SK-N-SH (cell line): Measurements from ENCODE around the gene ARID1A. TPM values are rescaled to one million over a fixed set of nuclear protein-coding genes. Genes with fewer than 3 reads are reported as not detected.

Experiments used
- CTCF ChIA-PET: fragments of 300-600, 350-600 bp; formaldehyde crosslinking; extraction: SDS; loops from one replicate; lab custom pipeline; 2021; lab: Yijun Ruan, JAX
- POLR2A ChIA-PET: fragments of 350-600 bp; sonication (Branson Sonifier 250); formaldehyde crosslinking; extraction: SDS; loops from one replicate; lab custom pipeline; 2020; ENCODE audit warnings: antibody characterized with exemption, inconsistent platforms; lab: Yijun Ruan, JAX
- DNase-seq: peaks from one replicate; pipeline ENCODE4 v3.0.0; 2012
- H2AFZ ChIP-seq: fragments of 200-600 bp; sonication (generic); 2 replicates; pipeline ENCODE4 v1.8.1; 2016; ENCODE audit warnings: antibody characterized with exemption, mild to moderate bottlenecking, low read depth
- H3F3A ChIP-seq: fragments of 200-600 bp; sonication (generic); replicated peaks from 2 replicates; pipeline ENCODE3; 2016; ENCODE audit warnings: antibody characterized with exemption, mild to moderate bottlenecking; ENCODE audit not compliant: insufficient read depth
- H3K27ac ChIP-seq, 2 experiments: fragments of 200-500 bp in 1 of 2; fragments of 200-600 bp in 1 of 2; sonication (Bioruptor generic) in 1 of 2; sonication (generic), shearing (Covaris generic) in 1 of 2; 2 replicates each; pipeline versions ENCODE4 v1.5.1 to v1.6.1; 2014 to 2016; ENCODE audit warnings: low read depth in 2 of 2, inconsistent platforms in 1 of 2, low read length in 1 of 2, mild to moderate bottlenecking in 1 of 2, mixed read lengths in 1 of 2
- H3K27me3 ChIP-seq: fragments of 200-600 bp; sonication (generic), shearing (Covaris generic); 2 replicates; pipeline ENCODE4 v1.6.1; 2016; ENCODE audit warnings: mixed run types; ENCODE audit not compliant: insufficient read depth
- H3K36me3 ChIP-seq, 2 experiments: fragments of 200-500 bp in 1 of 2; fragments of 200-600 bp in 1 of 2; sonication (Bioruptor generic) in 1 of 2; sonication (generic) in 1 of 2; replicated peaks in 1 of 2; 2 replicates each; pipeline versions ENCODE3 to v1.5.1; 2014 to 2016; ENCODE audit warnings: low read length in 1 of 2, mild to moderate bottlenecking in 1 of 2; ENCODE audit not compliant: insufficient read depth in 2 of 2, control insufficient read depth in 1 of 2
- H3K4me1 ChIP-seq, 2 experiments: fragments of 200-500 bp in 1 of 2; fragments of 200-600 bp in 1 of 2; sonication (Bioruptor generic) in 1 of 2; sonication (generic), shearing (Covaris generic) in 1 of 2; 2 replicates each; pipeline versions ENCODE4 v1.5.1 to v1.6.1; 2014 to 2016; ENCODE audit warnings: low read depth in 1 of 2, low read length in 1 of 2, mixed run types in 1 of 2; ENCODE audit not compliant: insufficient read depth in 2 of 2, control insufficient read depth in 1 of 2
- H3K4me2 ChIP-seq: fragments of 200-600 bp; sonication (generic), shearing (Covaris generic); 2 replicates; pipeline ENCODE4 v1.6.1; 2017; ENCODE audit warnings: mixed run types
- H3K4me3 ChIP-seq, 2 experiments: fragments of 200-500 bp in 1 of 2; fragments of 200-600 bp in 1 of 2; sonication (Bioruptor generic) in 1 of 2; sonication (generic), shearing (Covaris generic) in 1 of 2; 2 replicates each; pipeline versions ENCODE4 v1.5.1 to v1.8.1; 2014 to 2016; ENCODE audit warnings: low read depth in 2 of 2, inconsistent platforms in 1 of 2, low read length in 1 of 2, mild to moderate bottlenecking in 1 of 2, mixed read lengths in 1 of 2, moderate library complexity in 1 of 2
- H3K79me2 ChIP-seq: fragments of 200-600 bp; sonication (generic); 2 replicates; pipeline ENCODE4 v1.8.1; 2017; ENCODE audit warnings: mild to moderate bottlenecking; ENCODE audit not compliant: insufficient read depth
- H3K9ac ChIP-seq: fragments of 200-600 bp; sonication (generic); 2 replicates; pipeline ENCODE4 v1.6.1; 2017; ENCODE audit warnings: mixed run types
- H3K9me2 ChIP-seq: fragments of 200-600 bp; sonication (generic); 2 replicates; pipeline ENCODE4 v1.6.1; 2017; ENCODE audit warnings: mixed run types
- H3K9me3 ChIP-seq: fragments of 200-600 bp; sonication (generic); 2 replicates; pipeline ENCODE4 v1.6.1; 2017; ENCODE audit warnings: mixed run types, mild to moderate bottlenecking, moderate library complexity
- H4K20me1 ChIP-seq: fragments of 200-600 bp; sonication (generic); 2 replicates; pipeline ENCODE4 v1.6.1; 2017; ENCODE audit warnings: mild to moderate bottlenecking, mixed run types; ENCODE audit not compliant: insufficient read depth
- CHD2 ChIP-seq: fragments of 150-350 bp; IDR thresholded peaks from 2 replicates; pipeline ENCODE4 v1.6.1; 2018; ENCODE audit warnings: low read length; ENCODE audit not compliant: partially characterized antibody
- EZH2phosphoT487 ChIP-seq: fragments of 200-600 bp; sonication (generic); IDR thresholded peaks from 2 replicates; pipeline ENCODE4 v1.6.1; 2017; ENCODE audit warnings: low read depth, mixed run types, mild to moderate bottlenecking, antibody characterized with exemption, moderate library complexity, borderline replicate concordance
- GATA2 ChIP-seq: sonication (generic); formaldehyde crosslinking; IDR thresholded peaks from 2 replicates; pipeline ENCODE4 v1.5.0; 2020; ENCODE audit warnings: mild to moderate bottlenecking, missing genetic modification reagents
- IRF3 ChIP-seq: fragments of 150-350 bp; IDR thresholded peaks from 2 replicates; pipeline ENCODE4 v1.6.1; 2016; ENCODE audit warnings: mild to moderate bottlenecking, low read depth, low read length
- JUND ChIP-seq: IDR thresholded peaks from 2 replicates; pipeline ENCODE4 v1.4.0; 2012
- MEF2A ChIP-seq: IDR thresholded peaks from 2 replicates; pipeline ENCODE4 v1.4.0; 2012; ENCODE audit warnings: low read depth, borderline replicate concordance
- NFIC ChIP-seq: IDR thresholded peaks from 2 replicates; pipeline ENCODE4 v1.4.0; 2012; ENCODE audit warnings: borderline replicate concordance
- NRF1 ChIP-seq: IDR thresholded peaks from 2 replicates; pipeline ENCODE4 v1.6.1; 2012; ENCODE audit warnings: low read depth, mild to moderate bottlenecking, low read length
- POLR2AphosphoS5 ChIP-seq: IDR thresholded peaks from 2 replicates; pipeline ENCODE4 v1.6.1; 2012; ENCODE audit warnings: low read depth, low read length
- RAD21 ChIP-seq: IDR thresholded peaks from 2 replicates; pipeline ENCODE4 v1.6.1; 2012; ENCODE audit warnings: mild to moderate bottlenecking, low read length
- RCOR1 ChIP-seq: fragments of 150-350 bp; IDR thresholded peaks from 2 replicates; pipeline ENCODE4 v1.6.1; 2017; ENCODE audit warnings: antibody characterized with exemption, low read length
- RFX5 ChIP-seq: IDR thresholded peaks from 2 replicates; pipeline ENCODE4 v1.6.1; 2012; ENCODE audit warnings: mild to moderate bottlenecking, improper control_type of control experiment, low read length
- SIN3A ChIP-seq: IDR thresholded peaks from 2 replicates; pipeline ENCODE4 v1.6.1; 2012; ENCODE audit warnings: low read depth, mild to moderate bottlenecking, low read length, moderate library complexity, borderline replicate concordance
- SMC3 ChIP-seq: IDR thresholded peaks from 2 replicates; pipeline ENCODE4 v1.6.1; 2012; ENCODE audit warnings: low read depth, low read length, improper control_type of control experiment
- TAF1 ChIP-seq: IDR thresholded peaks from 2 replicates; pipeline ENCODE4 v1.6.1; 2012; ENCODE audit warnings: low read depth, mild to moderate bottlenecking, low read length, moderate library complexity, borderline replicate concordance
- TCF12 ChIP-seq: IDR thresholded peaks from 2 replicates; pipeline ENCODE4 v1.4.0; 2012
- TEAD4 ChIP-seq: IDR thresholded peaks from 2 replicates; pipeline ENCODE4 v1.4.0; 2012; ENCODE audit warnings: mild to moderate bottlenecking, borderline replicate concordance; ENCODE audit not compliant: insufficient read depth
- YY1 ChIP-seq: IDR thresholded peaks from 2 replicates; pipeline ENCODE4 v1.4.0; 2012; ENCODE audit warnings: low read depth, mild to moderate bottlenecking
- WGBS: methylation state at CpG from one replicate; pipeline ENCODE4 v1.1.6; 2017; ENCODE audit warnings: low lambda C conversion rate; 5-methylcytosine and 5-hydroxymethylcytosine counted together
- polyA plus RNA-seq, 3 experiments: library from polyadenylated mRNA; depleted of rRNA; stranded (reverse); fragments of >200 nt; gene quantifications; 2 replicates each; pipeline ENCODE4 v1.2.3, GENCODE V29; 2012
- TF ChIP-seq, protein P1 (sequence below): IDR thresholded peaks from 2 replicates; pipeline ENCODE4; 2012
- TF ChIP-seq, protein P2 (sequence below): IDR thresholded peaks from 2 replicates; pipeline ENCODE4 v1.6.1; 2012; ENCODE audit warnings: mild to moderate bottlenecking, low read depth, low read length, moderate library complexity
- TF ChIP-seq, protein P3 (sequence below): IDR thresholded peaks from 2 replicates; pipeline ENCODE4 v1.4.0; 2012; ENCODE audit warnings: low read depth

The ARID1A gene
- polyA plus RNA-seq, 1 of the 3 experiments (the other 2 are of a cell fraction) = 26.5 TPM

DNA sequence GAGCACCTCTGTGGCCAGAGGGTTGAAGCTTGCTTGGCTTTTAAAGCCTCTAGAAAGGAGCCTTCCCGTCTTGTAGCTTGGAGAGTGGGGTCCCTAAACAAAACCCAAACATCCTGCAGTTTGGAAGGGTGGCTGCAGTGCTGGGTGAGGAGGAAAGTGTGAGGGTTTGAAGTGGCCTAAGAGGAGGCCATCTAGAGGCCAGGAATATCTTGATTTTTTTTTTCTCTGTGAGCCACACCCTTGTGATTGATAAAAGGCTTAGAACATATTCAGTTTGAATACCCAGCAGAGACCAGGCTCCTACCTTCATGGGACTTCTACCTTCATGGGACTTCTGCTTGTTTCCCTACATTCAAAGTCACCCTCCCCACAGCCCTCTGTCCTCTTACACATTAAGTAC, 54.6 kb downstream of the ARID1A start:
- Histone ChIP-seq H3K9ac (no peak overlapping the region), H3K4me2 (no peak overlapping the region), H3K79me2 (peaks cover 100% of the 10 kb centered on the region), H3K4me1 (peaks cover 10 to 11% of the 10 kb centered on the region in 2 experiments; a peak in 3 of 4 replicates), H3K9me3 (no peaks in the 10 kb centered on the region), H3K27ac (no peak overlapping the region; a peak in 1 of 4 replicates), H3K27me3 (no peaks in the 10 kb centered on the region), H3F3A (peaks cover 13% of the 10 kb centered on the region), H2AFZ (no peak overlapping the region), H4K20me1 (peaks cover 56% of the 10 kb centered on the region), H3K36me3 (peaks cover 54 to 56% of the 10 kb centered on the region in 2 experiments), H3K9me2 (no peaks in the 10 kb centered on the region), H3K4me3 (no peak overlapping the region)
- POLR2A ChIA-PET = no interaction called here
- 100% methylated on average over 1 of the region's 1 CpG for WGBS
- TF ChIP-seq TCF12 (no peak), TEAD4 (no peak), TAF1 (no peak), EZH2phosphoT487 (no peak)
- TF ChIP-seq, protein P1, sequence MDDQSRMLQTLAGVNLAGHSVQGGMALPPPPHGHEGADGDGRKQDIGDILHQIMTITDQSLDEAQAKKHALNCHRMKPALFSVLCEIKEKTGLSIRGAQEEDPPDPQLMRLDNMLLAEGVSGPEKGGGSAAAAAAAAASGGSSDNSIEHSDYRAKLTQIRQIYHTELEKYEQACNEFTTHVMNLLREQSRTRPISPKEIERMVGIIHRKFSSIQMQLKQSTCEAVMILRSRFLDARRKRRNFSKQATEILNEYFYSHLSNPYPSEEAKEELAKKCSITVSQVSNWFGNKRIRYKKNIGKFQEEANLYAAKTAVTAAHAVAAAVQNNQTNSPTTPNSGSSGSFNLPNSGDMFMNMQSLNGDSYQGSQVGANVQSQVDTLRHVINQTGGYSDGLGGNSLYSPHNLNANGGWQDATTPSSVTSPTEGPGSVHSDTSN = no peak
- CTCF ChIA-PET = interaction anchor here (0.7 kb wide), 1 partner anchor 20 kb away, joined by 3 read pairs; no protein-coding TSS in a partner anchor
- DNase-seq = no peak

DNA sequence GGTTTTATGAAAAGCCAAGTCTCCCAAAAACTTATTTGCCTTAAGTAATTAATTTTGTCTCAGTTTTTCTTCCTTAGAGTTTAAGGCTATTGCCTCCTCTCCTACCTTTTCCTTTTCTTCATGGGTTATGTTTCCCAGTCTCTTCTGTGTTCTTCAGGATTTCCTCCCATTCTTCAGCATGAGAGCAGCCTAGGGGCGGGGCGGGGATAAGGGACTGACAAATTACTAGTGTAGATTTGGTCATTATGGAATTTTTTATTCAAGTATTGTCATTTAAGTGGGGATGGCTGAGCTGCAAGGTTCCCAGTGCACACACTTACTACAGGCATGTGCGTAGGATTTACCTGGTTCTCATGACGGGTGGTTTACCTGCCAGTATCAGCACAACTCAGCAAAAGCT, 56.7 kb downstream of the ARID1A start:
- POLR2A ChIA-PET = no interaction called here
- Histone ChIP-seq H3K9me2 (no peaks in the 10 kb centered on the region), H3K4me3 (no peak overlapping the region), H3K9me3 (no peaks in the 10 kb centered on the region), H3F3A (peaks cover 4% of the 10 kb centered on the region), H3K9ac (no peak overlapping the region), H2AFZ (no peak overlapping the region), H3K27me3 (no peaks in the 10 kb centered on the region)
- WGBS = 92% methylated on average over 4 of the region's 4 CpGs
- no peak for DNase-seq
- CTCF ChIA-PET = interaction anchor here (1.0 kb wide), 1 partner anchor 36 kb away, joined by 4 read pairs; no protein-coding TSS in a partner anchor
- TF ChIP-seq SIN3A = no peak
- no peak for TF ChIP-seq GATA2 (CRISPR knock-in tag)
- no peak for TF ChIP-seq TCF12
- TF ChIP-seq NRF1 = no peak
- TF ChIP-seq EZH2phosphoT487 = no peak
- no peak for TF ChIP-seq SMC3
- TF ChIP-seq, protein P2, sequence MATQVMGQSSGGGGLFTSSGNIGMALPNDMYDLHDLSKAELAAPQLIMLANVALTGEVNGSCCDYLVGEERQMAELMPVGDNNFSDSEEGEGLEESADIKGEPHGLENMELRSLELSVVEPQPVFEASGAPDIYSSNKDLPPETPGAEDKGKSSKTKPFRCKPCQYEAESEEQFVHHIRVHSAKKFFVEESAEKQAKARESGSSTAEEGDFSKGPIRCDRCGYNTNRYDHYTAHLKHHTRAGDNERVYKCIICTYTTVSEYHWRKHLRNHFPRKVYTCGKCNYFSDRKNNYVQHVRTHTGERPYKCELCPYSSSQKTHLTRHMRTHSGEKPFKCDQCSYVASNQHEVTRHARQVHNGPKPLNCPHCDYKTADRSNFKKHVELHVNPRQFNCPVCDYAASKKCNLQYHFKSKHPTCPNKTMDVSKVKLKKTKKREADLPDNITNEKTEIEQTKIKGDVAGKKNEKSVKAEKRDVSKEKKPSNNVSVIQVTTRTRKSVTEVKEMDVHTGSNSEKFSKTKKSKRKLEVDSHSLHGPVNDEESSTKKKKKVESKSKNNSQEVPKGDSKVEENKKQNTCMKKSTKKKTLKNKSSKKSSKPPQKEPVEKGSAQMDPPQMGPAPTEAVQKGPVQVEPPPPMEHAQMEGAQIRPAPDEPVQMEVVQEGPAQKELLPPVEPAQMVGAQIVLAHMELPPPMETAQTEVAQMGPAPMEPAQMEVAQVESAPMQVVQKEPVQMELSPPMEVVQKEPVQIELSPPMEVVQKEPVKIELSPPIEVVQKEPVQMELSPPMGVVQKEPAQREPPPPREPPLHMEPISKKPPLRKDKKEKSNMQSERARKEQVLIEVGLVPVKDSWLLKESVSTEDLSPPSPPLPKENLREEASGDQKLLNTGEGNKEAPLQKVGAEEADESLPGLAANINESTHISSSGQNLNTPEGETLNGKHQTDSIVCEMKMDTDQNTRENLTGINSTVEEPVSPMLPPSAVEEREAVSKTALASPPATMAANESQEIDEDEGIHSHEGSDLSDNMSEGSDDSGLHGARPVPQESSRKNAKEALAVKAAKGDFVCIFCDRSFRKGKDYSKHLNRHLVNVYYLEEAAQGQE = no peak
- no peak for TF ChIP-seq NFIC
- TF ChIP-seq JUND = no peak
- no peak for TF ChIP-seq CHD2
- TF ChIP-seq RFX5 = no peak
- no peak for TF ChIP-seq IRF3
- no peak for TF ChIP-seq RCOR1
- no peak for TF ChIP-seq YY1
- no peak for TF ChIP-seq RAD21
- no peak for TF ChIP-seq MEF2A
- no peak for TF ChIP-seq TEAD4
- TF ChIP-seq, protein P3, sequence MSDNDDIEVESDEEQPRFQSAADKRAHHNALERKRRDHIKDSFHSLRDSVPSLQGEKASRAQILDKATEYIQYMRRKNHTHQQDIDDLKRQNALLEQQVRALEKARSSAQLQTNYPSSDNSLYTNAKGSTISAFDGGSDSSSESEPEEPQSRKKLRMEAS = no peak
- TF ChIP-seq POLR2AphosphoS5 = no peak
- TF ChIP-seq, all 33 proteins: peak for 0
- Histone ChIP-seq H3K36me3 (peaks cover 42 to 47% of the 10 kb centered on the region in 2 experiments), H3K4me1 (peaks cover 5 to 11% of the 10 kb centered on the region in 2 experiments; a peak in 1 of 4 replicates), H3K27ac (no peak overlapping the region), H3K4me2 (no peak overlapping the region), H3K79me2 (peaks cover 100% of the 10 kb centered on the region), H4K20me1 (peaks cover 60% of the 10 kb centered on the region)
